HG02642 (cell line): Measurements from ENCODE around the gene RARRES1.

Experiments
- ATAC-seq: cut with Tn5 transposase; IDR thresholded peaks from one replicate; pipeline ENCODE4 v1.9.1; 2021; ENCODE audit warnings: mild to moderate bottlenecking; ENCODE audit not compliant: unreplicated experiment, poor library complexity

The RARRES1 gene

GRCh38 chr3:158737410-158737809 lies 5.2 kb upstream of the RARRES1 start:
- no peak for ATAC-seq

GRCh38 chr3:158735296-158736033 lies 3.2 kb upstream of the RARRES1 start:
- ATAC-seq = no peak

DNA sequence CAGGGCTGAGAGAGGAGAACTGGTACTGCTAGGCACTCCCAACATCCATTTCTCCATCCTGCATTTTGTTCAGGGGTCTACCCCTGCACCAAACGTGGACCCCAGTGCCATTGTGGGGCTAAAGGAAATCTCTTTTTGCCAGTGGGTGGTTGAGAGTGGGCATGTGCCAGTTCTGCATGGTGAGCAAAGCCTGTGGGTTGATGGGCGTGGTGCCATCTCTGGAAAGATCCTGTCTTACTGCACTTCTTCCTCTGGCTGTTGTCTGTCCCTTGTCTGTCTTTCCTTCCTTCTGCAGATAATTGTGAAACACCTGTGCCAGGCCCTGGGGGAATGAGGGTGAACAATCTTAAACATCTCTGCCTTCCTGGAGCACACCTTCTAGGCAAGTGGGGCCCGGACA lies 1.4 kb upstream of the RARRES1 start:
- ATAC-seq = no peak

- ATAC-seq = no peak
These were observed 571 bp upstream of the RARRES1 start for GRCh38 chr3:158732856-158733200.

- ATAC-seq = no peak
These were observed 771 bp downstream of the RARRES1 start for GRCh38 chr3:158731486-158731885.

GRCh38 chr3:158728851-158729250 lies 3.4 kb downstream of the RARRES1 start:
- ATAC-seq = no peak

DNA sequence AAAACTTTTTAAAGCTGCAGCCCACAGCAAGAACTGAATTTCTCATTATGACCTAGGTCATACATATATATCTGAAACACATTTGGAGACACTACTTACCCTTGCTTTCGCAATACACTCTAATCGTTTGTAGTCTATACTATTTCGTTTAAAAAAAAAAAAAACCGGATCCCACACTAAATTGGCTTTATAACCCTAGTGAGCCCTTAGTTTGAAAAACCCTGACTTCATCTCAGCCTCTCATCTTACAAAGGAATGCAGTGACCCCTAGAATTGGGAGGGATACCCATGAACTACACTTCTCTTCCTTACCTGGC lies 4.2 kb downstream of the RARRES1 start:
- no peak for ATAC-seq

DNA sequence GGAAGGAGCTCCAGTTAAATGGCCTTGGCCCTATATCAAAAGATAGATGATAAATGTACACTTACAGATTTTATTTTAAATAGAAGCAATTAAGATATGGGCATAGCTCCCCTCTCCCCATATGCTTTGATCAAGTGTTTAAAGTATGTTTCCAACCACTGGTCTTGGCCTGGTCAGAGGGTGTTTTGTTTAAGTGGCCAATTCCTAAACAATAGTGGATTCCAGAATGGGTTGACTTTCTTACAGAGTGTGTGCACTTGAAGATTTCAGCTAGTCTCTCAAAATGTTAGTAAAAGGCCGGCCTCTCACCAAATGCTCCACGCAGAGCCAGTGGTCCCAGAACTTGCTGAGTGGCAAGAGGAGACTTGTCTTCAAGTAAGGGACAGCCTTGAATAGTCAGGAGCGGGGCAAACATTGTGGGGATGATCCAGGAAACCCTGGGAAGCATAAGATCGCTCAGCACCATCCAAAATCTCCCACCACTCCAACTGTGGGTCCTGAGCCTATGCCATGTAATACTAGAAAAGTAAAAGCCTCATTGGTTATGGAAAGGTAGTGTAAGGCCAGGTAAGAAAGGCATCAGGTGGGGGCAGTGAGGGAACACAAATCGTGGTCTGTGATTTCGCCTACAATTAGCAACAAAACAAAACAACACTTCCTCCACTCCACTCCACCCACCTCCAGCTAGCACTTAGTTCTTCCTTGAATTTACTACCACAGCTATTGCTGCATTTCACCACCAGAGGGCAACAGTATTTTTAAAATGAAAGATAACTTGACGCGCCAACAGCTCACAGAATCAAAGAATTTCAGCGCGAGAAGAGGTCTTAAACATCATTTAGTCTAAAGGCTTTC lies 4.8 kb downstream of the RARRES1 start:
- ATAC-seq = peak; percentile 62

GRCh38 chr3:158725348-158726011 lies 6.8 kb downstream of the RARRES1 start:
- no peak for ATAC-seq

- ATAC-seq = no peak
These were observed 8.3 kb downstream of the RARRES1 start for GRCh38 chr3:158723991-158724390.

- ATAC-seq = no peak
These were observed 10.1 kb downstream of the RARRES1 start for GRCh38 chr3:158722108-158722507.

DNA sequence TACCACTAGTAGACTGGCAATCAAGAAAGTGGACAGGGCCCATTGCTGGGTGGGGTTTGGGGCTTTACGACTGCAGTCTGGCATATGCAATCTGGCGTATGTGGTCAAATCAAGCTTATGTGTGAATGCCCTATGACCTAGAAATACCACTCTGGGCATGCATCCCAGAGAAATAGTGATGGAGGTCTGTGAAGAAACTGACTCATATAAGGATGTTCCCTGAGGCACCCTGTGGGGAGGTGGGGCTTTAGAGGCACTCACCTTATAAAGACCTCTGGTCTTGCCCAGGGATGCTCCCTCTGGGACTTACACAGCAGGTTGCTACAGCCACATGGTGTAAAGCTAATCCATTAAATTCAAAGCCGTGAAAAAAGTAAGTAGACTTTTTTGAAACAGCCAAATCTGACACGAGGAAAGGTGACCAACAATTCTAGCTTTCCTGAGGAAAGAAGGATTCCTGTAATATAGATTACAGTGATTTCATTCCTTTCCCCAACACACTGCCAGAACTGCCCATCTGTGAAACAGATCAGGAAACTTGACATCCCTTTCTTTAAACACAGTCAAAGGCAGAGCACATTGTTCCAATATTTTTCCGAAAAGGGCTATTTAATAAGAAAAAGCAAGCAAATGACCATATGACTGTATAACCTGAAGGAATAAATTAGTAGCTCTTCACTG lies 13.6 kb downstream of the RARRES1 start:
- ATAC-seq = no peak

DNA sequence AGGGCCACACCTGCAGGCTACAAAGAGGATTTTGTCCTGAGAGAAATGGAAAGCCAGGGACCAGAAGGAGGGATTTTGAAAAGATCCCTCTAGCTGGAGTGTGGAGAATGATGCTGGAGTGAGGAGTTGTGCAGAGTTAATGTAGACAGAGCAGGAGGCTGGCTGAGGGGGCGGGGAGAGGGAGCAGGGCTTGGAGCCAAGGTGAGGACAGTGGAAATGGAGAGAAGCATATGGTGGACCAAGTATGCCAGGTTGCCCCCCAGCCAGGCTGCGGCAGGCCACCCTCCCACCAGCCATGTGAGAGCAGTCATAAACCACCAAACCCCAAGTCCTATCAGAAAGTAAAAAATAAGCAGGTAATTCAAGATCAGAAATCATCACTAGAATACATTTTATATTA lies 14.7 kb downstream of the RARRES1 start:
- no peak for ATAC-seq

DNA sequence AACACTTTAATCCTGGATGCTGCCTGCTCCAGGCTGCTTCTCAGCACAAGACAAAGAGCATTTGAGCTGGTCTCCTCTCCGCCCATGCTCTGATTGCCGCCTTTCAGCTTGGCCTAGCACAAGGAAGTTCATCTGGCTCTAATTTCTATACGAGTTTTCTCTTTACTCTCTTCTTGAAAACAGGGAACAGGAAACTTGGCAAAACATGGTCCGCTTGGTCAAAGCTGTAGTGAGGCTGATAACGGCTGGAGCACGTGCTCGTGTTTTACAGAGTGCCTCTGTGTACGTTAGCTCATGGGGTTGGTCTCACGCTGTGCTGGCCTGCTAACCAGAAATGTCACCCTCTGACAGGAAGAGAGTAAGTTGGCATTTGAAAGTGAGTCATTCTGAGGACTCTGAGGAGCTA lies 19.2 kb downstream of the RARRES1 start:
- no peak for ATAC-seq

GRCh38 chr3:158712443-158712842 lies 19.8 kb downstream of the RARRES1 start:
- peak; percentile 29 for ATAC-seq

DNA sequence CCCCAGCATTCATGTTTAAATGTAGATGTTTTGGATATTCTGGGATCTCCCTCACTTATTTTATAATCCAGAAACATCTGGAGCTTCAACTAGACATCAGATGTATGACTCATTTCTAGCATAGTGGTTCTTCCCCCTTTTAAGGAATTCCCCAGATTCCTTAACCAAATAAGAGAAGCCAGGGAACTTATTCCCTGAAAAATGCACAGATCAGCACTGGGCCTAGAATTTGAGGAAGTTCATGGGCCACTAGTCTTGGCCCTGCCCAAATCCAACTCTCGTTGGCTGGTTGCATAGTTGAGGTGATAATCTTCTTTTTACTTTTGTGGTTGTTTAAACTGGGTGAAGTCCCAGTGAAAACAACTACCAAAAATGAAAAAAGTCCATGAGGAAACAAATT lies 20.4 kb downstream of the RARRES1 start:
- no peak for ATAC-seq

- ATAC-seq = no peak
These were observed 21.7 kb downstream of the RARRES1 start for GRCh38 chr3:158710601-158711000.

DNA sequence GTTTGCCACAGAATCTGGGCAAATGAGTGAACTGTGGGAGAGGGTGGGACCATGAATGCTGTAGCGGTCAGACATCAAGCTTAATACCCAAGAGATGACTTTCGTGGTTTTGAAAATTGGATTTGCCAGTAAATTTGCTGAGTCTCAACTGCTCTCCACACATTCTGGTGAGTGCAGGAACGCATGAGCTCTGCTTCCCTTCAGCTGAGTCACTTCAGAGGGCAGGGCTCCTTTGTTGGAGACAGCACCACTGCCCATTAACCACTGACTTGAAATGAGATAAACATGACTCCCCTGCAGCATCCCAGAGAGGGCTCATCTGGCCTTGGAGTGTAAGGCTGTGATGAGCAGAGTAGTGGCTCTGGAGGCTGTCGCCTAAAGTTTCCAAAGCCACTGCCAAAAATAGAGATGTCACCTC lies 22.6 kb downstream of the RARRES1 start:
- no peak for ATAC-seq

DNA sequence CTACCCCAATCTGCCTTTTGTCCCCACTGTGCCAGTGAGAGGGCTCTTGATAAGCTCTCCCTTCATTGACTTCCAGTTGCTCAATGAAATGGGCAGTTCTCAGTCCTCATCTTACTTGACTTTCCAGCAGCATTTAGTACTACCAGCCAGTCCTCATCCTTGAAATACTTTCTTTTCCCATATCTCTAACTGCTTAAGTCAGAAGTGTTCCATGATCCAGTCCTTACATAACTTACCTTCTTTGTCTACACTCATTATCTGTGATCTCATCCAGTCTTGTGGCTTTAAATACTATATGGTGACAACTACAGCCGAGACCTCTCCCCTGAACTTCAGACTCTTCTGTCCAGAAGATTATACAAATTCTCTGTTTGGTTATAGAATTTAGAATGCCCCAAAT lies 28.7 kb downstream of the RARRES1 start:
- no peak for ATAC-seq

- ATAC-seq = no peak
These were observed 29.3 kb downstream of the RARRES1 start for GRCh38 chr3:158702815-158703481.
